HepG2 (cell line): Measurements from ENCODE around the gene EEIG1. TPM values are rescaled to one million over a fixed set of nuclear protein-coding genes. Genes with fewer than 3 reads are reported as not detected.

Experiments used
- ATAC-seq: fragments of 200-7000 bp; cut with Tn5 transposase; 3 replicates; pipeline ENCODE4 v1.9.1; 2020; ENCODE audit warnings: mild to moderate bottlenecking, moderate library complexity
- BruUV-seq: library from RNA; stranded (reverse); fragments of 400-500 nt; replicated peaks from 2 replicates; lab custom pipeline; 2021; lab: Mats Ljungman, UMichigan
- CTCF ChIA-PET: fragments of 300-600 bp; formaldehyde crosslinking; extraction: SDS; loops from one replicate; lab custom pipeline; 2021; ENCODE audit warnings: low total read pairs, inconsistent platforms, low intra/inter-chr PET ratio; lab: Yijun Ruan, JAX
- POLR2A ChIA-PET: fragments of 350-600 bp; sonication (Branson Sonifier 250); formaldehyde crosslinking; loops from one replicate; lab custom pipeline; 2020; ENCODE audit warnings: antibody characterized with exemption, inconsistent platforms; lab: Yijun Ruan, JAX
- DNase-seq: peaks from one replicate; pipeline ENCODE4 v3.0.0-alpha.2; 2015; ENCODE audit warnings: low spot score
- FAIRE-seq: peaks from 3 replicates; lab custom pipeline; 2011; peaks lifted over from hg19 to GRCh38; lab: Jason Lieb, UNC
- H2AFZ ChIP-seq: one replicate; pipeline ENCODE4 v1.6.1; 2011; ENCODE audit warnings: low read length, inconsistent platforms
- H3K27ac ChIP-seq: fragments of 300-600 bp; 3 replicates; pipeline ENCODE4 v1.8.0; 2011; ENCODE audit warnings: mixed run types, mild to moderate bottlenecking, mixed read lengths, low read length, inconsistent platforms; ENCODE audit not compliant: insufficient read depth; ENCODE audit errors: extremely low read length
- H3K27me3 ChIP-seq, 2 experiments: fragments of 200-600 bp in 1 of 2; 2 replicates in 1 of 2; 3 replicates in 1 of 2; pipeline versions ENCODE4 v1.6.0 to v1.8.0; 2011; ENCODE audit warnings: low read length in 2 of 2, mild to moderate bottlenecking in 2 of 2, moderate library complexity in 2 of 2, inconsistent platforms in 1 of 2; ENCODE audit not compliant: insufficient read depth in 2 of 2, control insufficient read depth in 1 of 2
- H3K36me3 ChIP-seq, 2 experiments: fragments of 200-600 bp in 1 of 2; replicated peaks in 1 of 2; 2 replicates in 1 of 2; 3 replicates in 1 of 2; pipeline versions ENCODE4 v1.5.1 to v1.8.0; 2011; ENCODE audit warnings: low read length in 2 of 2, inconsistent platforms in 1 of 2; ENCODE audit not compliant: insufficient read depth in 2 of 2, control insufficient read depth in 1 of 2
- H3K4me1 ChIP-seq: 2 replicates; pipeline ENCODE4 v1.5.1; 2012; ENCODE audit warnings: low read length, inconsistent platforms; ENCODE audit not compliant: insufficient read depth
- H3K4me2 ChIP-seq: 2 replicates; pipeline ENCODE4 v1.6.0; 2011; ENCODE audit warnings: low read depth, low read length, inconsistent platforms
- H3K4me3 ChIP-seq, 3 experiments: fragments of 200-600 bp in 1 of 3; sonication (generic), shearing (Covaris generic) in 1 of 3; replicated peaks in 1 of 3; 2 replicates each; pipeline ENCODE4 v1.5.1; 2011 to 2016; ENCODE audit warnings: low read length in 3 of 3, inconsistent platforms in 2 of 3, low read depth in 2 of 3, mild to moderate bottlenecking in 2 of 3, control low read depth in 1 of 3, mixed read lengths in 1 of 3; ENCODE audit not compliant: insufficient read depth in 1 of 3
- H3K79me2 ChIP-seq: one replicate; pipeline ENCODE4 v1.6.1; 2011; ENCODE audit warnings: low read length, inconsistent platforms; ENCODE audit not compliant: insufficient read depth
- H3K9ac ChIP-seq: 2 replicates; pipeline ENCODE4 v1.6.0; 2011; ENCODE audit warnings: mild to moderate bottlenecking, low read depth, low read length, inconsistent platforms; ENCODE audit not compliant: insufficient read depth
- H3K9me3 ChIP-seq: 2 replicates; pipeline ENCODE4 v1.5.1; 2012; ENCODE audit warnings: mild to moderate bottlenecking, low read length
- H4K20me1 ChIP-seq: 2 replicates; pipeline ENCODE4 v1.6.0; 2011; ENCODE audit warnings: inconsistent platforms, mild to moderate bottlenecking, low read length, moderate library complexity; ENCODE audit not compliant: insufficient read depth
- CREB3 ChIP-seq: sonication (generic); formaldehyde crosslinking; IDR thresholded peaks from 2 replicates; pipeline ENCODE4 v1.5.0; 2020; ENCODE audit warnings: missing genetic modification reagents
- ELF1 ChIP-seq: sonication (generic); formaldehyde crosslinking; IDR thresholded peaks from 2 replicates; pipeline ENCODE4 v1.4.0; 2020; ENCODE audit warnings: missing genetic modification reagents
- HDAC1 ChIP-seq: sonication (generic); formaldehyde crosslinking; IDR thresholded peaks from 2 replicates; pipeline ENCODE4 v1.5.1; 2020; ENCODE audit warnings: mild to moderate bottlenecking, missing genetic modification reagents
- HNF4G ChIP-seq, 2 experiments: sonication (generic) in 1 of 2; formaldehyde crosslinking in 1 of 2; IDR thresholded peaks; 2 replicates each; pipeline versions ENCODE4 v1.4.0 to v1.6.1; 2011 to 2020; ENCODE audit warnings: borderline replicate concordance in 2 of 2, low read depth in 2 of 2, mild to moderate bottlenecking in 2 of 2, low read length in 1 of 2, missing genetic modification reagents in 1 of 2, moderate library complexity in 1 of 2
- HOXA3 ChIP-seq: sonication (generic); formaldehyde crosslinking; IDR thresholded peaks from 2 replicates; pipeline ENCODE4 v1.5.0; 2020; ENCODE audit warnings: missing genetic modification reagents
- KDM1A ChIP-seq: IDR thresholded peaks from 2 replicates; pipeline ENCODE4 v1.6.1; 2016; ENCODE audit warnings: missing compliant biosample characterization
- MTA1 ChIP-seq: sonication (generic); formaldehyde crosslinking; IDR thresholded peaks from 2 replicates; pipeline ENCODE4 v1.4.0; 2020; ENCODE audit warnings: missing genetic modification reagents, mild to moderate bottlenecking, borderline replicate concordance
- MYNN ChIP-seq: sonication (generic); formaldehyde crosslinking; IDR thresholded peaks from 2 replicates; pipeline ENCODE4 v1.4.0; 2020; ENCODE audit warnings: mild to moderate bottlenecking, low read depth, missing genetic modification reagents
- POLR2AphosphoS2 ChIP-seq: IDR thresholded peaks from 2 replicates; pipeline ENCODE4 v1.6.1; 2011; ENCODE audit warnings: low read depth, low read length, improper control_type of control experiment
- STAG1 ChIP-seq: sonication (generic); formaldehyde crosslinking; IDR thresholded peaks from 2 replicates; pipeline ENCODE4 v1.4.0; 2020; ENCODE audit warnings: missing genetic modification reagents
- TBX2 ChIP-seq: sonication (generic); formaldehyde crosslinking; IDR thresholded peaks from 2 replicates; pipeline ENCODE4 v1.5.0; 2020; ENCODE audit warnings: missing genetic modification reagents, mild to moderate bottlenecking, borderline replicate concordance
- ZNF597 ChIP-seq: sonication (generic); formaldehyde crosslinking; IDR thresholded peaks from 2 replicates; pipeline ENCODE4 v1.5.0; 2020; ENCODE audit warnings: missing genetic modification reagents
- ZSCAN30 ChIP-seq: sonication (generic); formaldehyde crosslinking; IDR thresholded peaks from 2 replicates; pipeline ENCODE4 v1.5.0; 2020; ENCODE audit warnings: mild to moderate bottlenecking, missing genetic modification reagents
- WGBS: methylation state at CpG from one replicate; pipeline ENCODE4 v1.1.6; 2017; ENCODE audit warnings: low lambda C conversion rate; 5-methylcytosine and 5-hydroxymethylcytosine counted together
- in situ Hi-C: cut with HindIII; loops from 2 replicates; pipeline ENCODE4 v1.10.0; 2017; ENCODE audit warnings: low pct_unique_long_range_greater_than_20kb; ENCODE audit not compliant: extremely low pct_ligation_motif_present
- intact Hi-C: fragments of 100-400 bp; cut with micrococcal nuclease; formaldehyde crosslinking; loops from one replicate; pipeline ENCODE4 v1.10.0; 2022; ENCODE audit not compliant: unreplicated experiment
- polyA plus RNA-seq, 8 experiments: library from polyadenylated mRNA; depleted of rRNA in 3 of 8; stranded (reverse) in 7 of 8; unstranded in 1 of 8; fragments of >200 nt; fragmentation: Illumina TruSeq in 4 of 8; extraction: Trizol in 4 of 8; gene quantifications; 2 replicates each; pipeline versions ENCODE4 v1.2.1 to v1.2.3, GENCODE V29; 2011 to 2016; ENCODE audit warnings: low read depth in 4 of 8, missing spikeins in 1 of 8, mixed read lengths in 1 of 8; ENCODE audit not compliant: insufficient read depth in 1 of 8
- total RNA-seq, 5 experiments: library from RNA; depleted of rRNA; stranded (reverse); fragments of >200 nt; fragmentation: Illumina TruSeq; extraction: Trizol; gene quantifications; 2 replicates each; pipeline ENCODE4 v1.2.3, GENCODE V29; 2016; ENCODE audit warnings: low read depth in 1 of 5
- TF ChIP-seq, protein P1 (sequence below): sonication (generic); formaldehyde crosslinking; IDR thresholded peaks from 2 replicates; pipeline ENCODE4 v1.4.0; 2020; ENCODE audit warnings: missing genetic modification reagents
- TF ChIP-seq, protein P2 (sequence below): sonication (generic); formaldehyde crosslinking; IDR thresholded peaks from 2 replicates; pipeline ENCODE4 v1.5.0; 2020; ENCODE audit warnings: missing genetic modification reagents
- TF ChIP-seq, protein P3 (sequence below): sonication (generic); formaldehyde crosslinking; IDR thresholded peaks from 2 replicates; pipeline ENCODE4 v1.4.0; 2020; ENCODE audit warnings: mild to moderate bottlenecking, missing genetic modification reagents

EEIG1 gene
- total and polyA plus RNA-seq, 2 of the 13 experiments (the other 11 are each of a cell fraction or from before 2014, with no cell fraction given), result 16.6 to 25.2 TPM

DNA sequence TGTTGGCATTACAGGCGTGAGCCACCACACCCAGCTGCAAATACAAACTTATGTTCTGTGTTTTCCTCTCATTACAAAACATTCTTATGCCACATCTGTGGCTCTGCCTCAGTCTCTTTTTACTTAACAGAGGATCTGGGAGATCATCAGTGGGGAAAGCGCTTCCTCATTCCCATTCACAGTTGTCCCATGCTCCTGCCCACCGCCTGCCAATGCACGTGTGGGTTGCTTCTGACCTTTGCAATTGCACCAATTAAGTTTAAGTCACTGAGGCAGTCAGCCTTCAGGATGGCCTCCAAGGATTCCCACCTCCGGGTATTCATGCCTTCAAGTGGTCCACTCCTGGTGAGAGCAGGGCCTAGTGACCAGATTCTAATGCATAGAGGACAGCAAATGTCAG lies 34.9 kb upstream of the EEIG1 start (continued):
- TF ChIP-seq ZNF597 (CRISPR knock-in tag), result no peak
- TF ChIP-seq KDM1A (CRISPR knock-in tag), result no peak
- no peak for TF ChIP-seq HNF4G (IDR thresholded peaks at IDR 0.05; ENCODE audit: borderline replicate concordance, low read depth, low read length)
- no peak for TF ChIP-seq HNF4G (CRISPR knock-in tag; IDR thresholded peaks at IDR 0.05; ENCODE audit: borderline replicate concordance, low read depth)
- TF ChIP-seq TBX2, result no peak
- TF ChIP-seq, protein P1, sequence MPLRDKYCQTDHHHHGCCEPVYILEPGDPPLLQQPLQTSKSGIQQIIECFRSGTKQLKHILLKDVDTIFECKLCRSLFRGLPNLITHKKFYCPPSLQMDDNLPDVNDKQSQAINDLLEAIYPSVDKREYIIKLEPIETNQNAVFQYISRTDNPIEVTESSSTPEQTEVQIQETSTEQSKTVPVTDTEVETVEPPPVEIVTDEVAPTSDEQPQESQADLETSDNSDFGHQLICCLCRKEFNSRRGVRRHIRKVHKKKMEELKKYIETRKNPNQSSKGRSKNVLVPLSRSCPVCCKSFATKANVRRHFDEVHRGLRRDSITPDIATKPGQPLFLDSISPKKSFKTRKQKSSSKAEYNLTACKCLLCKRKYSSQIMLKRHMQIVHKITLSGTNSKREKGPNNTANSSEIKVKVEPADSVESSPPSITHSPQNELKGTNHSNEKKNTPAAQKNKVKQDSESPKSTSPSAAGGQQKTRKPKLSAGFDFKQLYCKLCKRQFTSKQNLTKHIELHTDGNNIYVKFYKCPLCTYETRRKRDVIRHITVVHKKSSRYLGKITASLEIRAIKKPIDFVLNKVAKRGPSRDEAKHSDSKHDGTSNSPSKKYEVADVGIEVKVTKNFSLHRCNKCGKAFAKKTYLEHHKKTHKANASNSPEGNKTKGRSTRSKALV (CRISPR knock-in tag), result no peak

- Histone ChIP-seq H3K4me3 (peak overlapping the region in 2 of 3 experiments; percentile 0 to 27; a peak in 1 of 6 replicates), H3K9ac (no peak overlapping the region; the same call in 1 of the 2 replicates), H3K4me1 (peaks cover 62% of the 10 kb centered on the region), H2AFZ (no peak overlapping the region), H3K79me2 (no peaks in the 10 kb centered on the region), H4K20me1 (no peaks in the 10 kb centered on the region), H3K27me3 (peaks cover 0 to 4% of the 10 kb centered on the region in 2 experiments; a peak in 1 of 5 replicates), H3K27ac (no peak overlapping the region), H3K4me2 (peak overlapping the region; percentile 78), H3K9me3 (no peaks in the 10 kb centered on the region), H3K36me3 (no peaks in the 10 kb centered on the region)
- WGBS, result 5% methylated on average over 7 of the region's 12 CpGs
- BruUV-seq, result no TSS peak
- in situ Hi-C loops (no loop called here), intact Hi-C loops (no loop called here)
- CTCF ChIA-PET, result no interaction called here
- POLR2A ChIA-PET, result no interaction called here
- DNase-seq, result peak; percentile 30
- peak; percentile 42 for ATAC-seq
- FAIRE-seq, result no peak
- TF ChIP-seq STAG1 (CRISPR knock-in tag) (0 out of 2 replicates have a peak, but pooled peaks have one; percentile 9), POLR2AphosphoS2 (no peak), HDAC1 (CRISPR knock-in tag) (no peak), ZSCAN30 (no peak), CREB3 (no peak), MYNN (CRISPR knock-in tag) (no peak), HOXA3 (CRISPR knock-in tag) (no peak), ELF1 (CRISPR knock-in tag) (no peak), MTA1 (CRISPR knock-in tag) (no peak)
- TF ChIP-seq, protein P2, sequence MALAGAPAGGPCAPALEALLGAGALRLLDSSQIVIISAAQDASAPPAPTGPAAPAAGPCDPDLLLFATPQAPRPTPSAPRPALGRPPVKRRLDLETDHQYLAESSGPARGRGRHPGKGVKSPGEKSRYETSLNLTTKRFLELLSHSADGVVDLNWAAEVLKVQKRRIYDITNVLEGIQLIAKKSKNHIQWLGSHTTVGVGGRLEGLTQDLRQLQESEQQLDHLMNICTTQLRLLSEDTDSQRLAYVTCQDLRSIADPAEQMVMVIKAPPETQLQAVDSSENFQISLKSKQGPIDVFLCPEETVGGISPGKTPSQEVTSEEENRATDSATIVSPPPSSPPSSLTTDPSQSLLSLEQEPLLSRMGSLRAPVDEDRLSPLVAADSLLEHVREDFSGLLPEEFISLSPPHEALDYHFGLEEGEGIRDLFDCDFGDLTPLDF (CRISPR knock-in tag), result no peak
- TF ChIP-seq, protein P3, sequence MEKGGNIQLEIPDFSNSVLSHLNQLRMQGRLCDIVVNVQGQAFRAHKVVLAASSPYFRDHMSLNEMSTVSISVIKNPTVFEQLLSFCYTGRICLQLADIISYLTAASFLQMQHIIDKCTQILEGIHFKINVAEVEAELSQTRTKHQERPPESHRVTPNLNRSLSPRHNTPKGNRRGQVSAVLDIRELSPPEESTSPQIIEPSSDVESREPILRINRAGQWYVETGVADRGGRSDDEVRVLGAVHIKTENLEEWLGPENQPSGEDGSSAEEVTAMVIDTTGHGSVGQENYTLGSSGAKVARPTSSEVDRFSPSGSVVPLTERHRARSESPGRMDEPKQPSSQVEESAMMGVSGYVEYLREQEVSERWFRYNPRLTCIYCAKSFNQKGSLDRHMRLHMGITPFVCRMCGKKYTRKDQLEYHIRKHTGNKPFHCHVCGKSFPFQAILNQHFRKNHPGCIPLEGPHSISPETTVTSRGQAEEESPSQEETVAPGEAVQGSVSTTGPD, result no peak
These were observed 30.5 kb upstream of the EEIG1 start for GRCh38 chr9:128011071-128011817.
